HG03045 (cell line): ENCODE results near the gene CYP19A1.

Experiments
- ATAC-seq: cut with Tn5 transposase; IDR thresholded peaks from one replicate; pipeline ENCODE4 v1.9.1; 2021; ENCODE audit warnings: mild to moderate bottlenecking, moderate library complexity; ENCODE audit not compliant: unreplicated experiment

CYP19A1 gene

GRCh38 chr15:51363383-51363782 is 25.0 kb upstream of the CYP19A1 start:
- no peak for ATAC-seq

- no peak for ATAC-seq
These were observed 21.6 kb upstream of the CYP19A1 start for GRCh38 chr15:51359981-51360380.

GRCh38 chr15:51356983-51357382 is 18.6 kb upstream of the CYP19A1 start:
- no peak for ATAC-seq

DNA sequence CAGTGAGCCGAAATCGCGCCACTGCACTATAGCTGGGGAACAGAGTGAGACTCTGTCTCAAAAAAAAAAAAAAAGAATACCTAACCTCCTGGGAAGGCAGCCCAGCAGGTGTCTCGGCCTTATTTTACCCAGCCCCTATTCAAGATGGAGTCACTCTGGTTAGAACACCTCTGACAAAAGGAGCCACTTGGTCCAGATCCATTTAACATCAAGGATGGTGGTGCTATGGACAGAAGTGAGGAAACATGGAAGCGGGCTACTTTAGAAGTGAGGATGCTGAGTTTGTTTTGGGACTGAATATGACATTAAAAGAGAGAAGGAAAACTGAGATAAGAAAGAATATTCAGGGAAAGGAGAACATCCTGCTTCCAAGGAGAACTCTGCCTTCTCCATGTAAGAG is 17.8 kb upstream of the CYP19A1 start:
- no peak for ATAC-seq

DNA sequence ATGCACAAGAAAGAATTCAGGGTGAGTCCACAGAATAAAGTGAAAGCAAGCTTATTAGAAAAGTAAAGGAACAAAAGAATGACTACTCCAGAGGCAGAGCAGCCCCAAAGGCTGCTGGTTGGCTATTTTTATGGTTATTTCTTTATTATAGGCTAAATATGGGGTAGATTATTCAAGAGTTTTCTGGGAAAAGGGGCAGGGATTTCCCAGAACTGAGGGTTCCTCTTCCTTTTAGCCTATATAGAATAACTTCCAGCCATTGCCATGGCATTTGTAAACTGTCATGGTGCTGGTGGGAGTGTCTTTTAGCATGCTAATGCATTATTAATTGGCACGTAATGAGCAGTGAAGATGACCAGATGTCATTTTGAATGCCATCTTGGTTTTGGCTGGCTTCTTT is 16.7 kb upstream of the CYP19A1 start:
- ATAC-seq, result no peak

DNA sequence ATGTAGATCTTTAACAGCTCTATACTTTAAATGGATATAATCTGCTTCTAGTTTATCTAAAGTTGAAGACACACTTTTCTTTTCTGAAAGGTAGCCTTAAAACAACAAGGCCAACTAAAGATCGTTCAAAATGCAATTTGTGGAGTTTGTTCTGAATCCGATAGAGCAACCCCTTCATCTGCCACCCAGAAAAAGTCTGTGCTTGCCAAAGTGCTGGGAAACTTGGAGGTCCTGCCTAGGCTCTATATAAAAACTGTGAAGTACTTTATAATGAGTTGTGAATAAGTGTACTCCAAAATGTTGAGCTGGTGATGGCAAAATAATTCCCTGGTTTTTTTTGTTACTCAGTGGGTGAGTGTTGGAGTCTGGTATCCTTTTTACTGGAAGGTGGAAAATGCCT is 15.6 kb upstream of the CYP19A1 start:
- ATAC-seq, result no peak

DNA sequence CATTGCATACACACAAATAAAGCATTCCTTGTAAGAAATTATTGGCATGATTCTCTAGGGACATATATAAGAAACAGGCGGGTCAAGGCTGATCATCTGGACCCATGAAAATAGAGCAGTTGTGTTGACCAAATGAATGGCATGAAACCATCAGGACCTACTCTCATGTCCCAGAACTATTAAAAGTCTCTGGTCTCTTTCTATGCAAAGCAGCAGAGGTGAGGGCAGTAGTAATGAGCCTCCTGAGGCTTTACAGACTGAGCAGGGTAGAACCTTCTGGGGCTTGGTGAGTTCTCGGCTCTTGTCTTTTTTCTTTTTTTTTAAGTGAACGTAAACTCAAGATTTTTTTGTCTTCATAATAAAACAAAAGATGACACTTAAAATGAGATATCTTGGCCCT is 12.3 kb upstream of the CYP19A1 start:
- no peak for ATAC-seq

GRCh38 chr15:51349156-51349844 is 10.9 kb upstream of the CYP19A1 start:
- no peak for ATAC-seq

GRCh38 chr15:51348688-51349087 is 10.3 kb upstream of the CYP19A1 start:
- ATAC-seq, result peak; percentile 93

DNA sequence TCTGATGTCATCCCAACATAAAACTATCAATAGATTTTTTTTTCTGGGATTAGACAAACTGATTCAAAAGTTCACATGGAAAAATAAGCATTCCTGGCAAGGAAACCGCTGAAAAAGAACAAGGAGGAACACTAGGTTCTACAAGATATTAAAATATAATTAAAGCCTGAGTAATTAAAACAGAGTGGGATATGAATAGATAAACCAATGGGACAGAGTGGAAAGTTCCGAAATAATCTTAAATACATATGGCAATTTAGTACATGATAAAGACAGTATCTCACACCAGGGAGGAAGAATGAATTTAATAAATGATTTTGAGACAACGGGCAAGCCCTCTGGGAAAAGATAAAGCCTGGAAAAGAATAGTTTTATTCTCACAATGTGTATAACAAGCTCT is 7.7 kb upstream of the CYP19A1 start:
- no peak for ATAC-seq

DNA sequence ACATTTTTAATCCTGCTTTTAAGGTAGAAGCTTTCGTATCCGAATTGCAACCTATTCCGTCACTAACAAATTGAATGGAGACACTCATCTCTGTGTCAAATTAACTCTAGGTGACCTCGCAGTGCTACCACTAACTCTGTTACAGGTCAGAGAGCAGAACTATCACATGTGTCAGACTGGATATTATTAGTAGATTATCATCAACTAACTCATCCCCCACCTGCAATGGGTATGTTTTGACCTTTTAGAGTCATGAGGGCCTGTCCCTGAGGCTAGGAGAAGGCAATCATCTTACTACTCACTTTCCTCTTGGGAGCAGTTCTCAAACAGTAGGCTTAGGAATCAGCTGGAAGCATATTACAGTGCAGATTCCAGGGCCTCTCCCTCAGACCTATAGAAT is 5.1 kb upstream of the CYP19A1 start:
- ATAC-seq, result no peak

DNA sequence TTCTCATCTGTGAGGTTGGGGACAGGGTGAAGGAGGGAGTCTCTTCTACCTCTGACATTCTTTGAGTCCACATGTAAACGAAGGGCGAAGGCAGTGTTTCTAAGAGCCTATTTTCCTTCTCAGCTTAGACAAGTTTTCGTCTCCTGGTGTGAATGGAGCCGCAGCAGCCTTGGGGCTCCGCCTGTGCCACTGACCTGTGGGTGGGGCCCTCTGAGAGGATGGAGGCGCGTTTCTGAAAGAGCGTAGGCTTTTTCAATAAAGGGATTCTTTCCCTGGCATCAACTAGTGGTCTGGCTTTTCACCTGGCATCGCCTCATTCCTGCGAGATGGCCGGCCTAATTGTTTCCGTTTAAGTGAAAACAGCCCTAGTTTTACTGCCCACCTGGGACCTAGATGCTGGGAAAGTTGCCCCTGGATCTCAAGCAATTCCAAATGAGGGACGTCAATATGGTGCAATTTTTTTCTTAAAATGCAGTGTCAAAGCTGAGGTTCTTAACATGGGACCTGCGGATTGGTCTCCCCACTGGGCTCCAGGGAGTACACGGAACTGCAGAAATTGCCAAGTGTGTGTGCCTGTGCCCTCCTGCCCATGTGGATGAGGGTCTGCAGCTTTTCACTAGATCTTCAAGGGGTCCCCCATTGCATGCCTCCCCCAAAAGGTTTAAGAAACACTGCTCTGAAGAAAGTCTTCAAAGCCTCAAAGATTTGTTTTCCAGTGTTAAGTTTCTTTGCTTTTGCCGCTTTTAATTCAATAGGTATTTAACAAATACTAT is 4.0 kb upstream of the CYP19A1 start:
- ATAC-seq, result no peak

DNA sequence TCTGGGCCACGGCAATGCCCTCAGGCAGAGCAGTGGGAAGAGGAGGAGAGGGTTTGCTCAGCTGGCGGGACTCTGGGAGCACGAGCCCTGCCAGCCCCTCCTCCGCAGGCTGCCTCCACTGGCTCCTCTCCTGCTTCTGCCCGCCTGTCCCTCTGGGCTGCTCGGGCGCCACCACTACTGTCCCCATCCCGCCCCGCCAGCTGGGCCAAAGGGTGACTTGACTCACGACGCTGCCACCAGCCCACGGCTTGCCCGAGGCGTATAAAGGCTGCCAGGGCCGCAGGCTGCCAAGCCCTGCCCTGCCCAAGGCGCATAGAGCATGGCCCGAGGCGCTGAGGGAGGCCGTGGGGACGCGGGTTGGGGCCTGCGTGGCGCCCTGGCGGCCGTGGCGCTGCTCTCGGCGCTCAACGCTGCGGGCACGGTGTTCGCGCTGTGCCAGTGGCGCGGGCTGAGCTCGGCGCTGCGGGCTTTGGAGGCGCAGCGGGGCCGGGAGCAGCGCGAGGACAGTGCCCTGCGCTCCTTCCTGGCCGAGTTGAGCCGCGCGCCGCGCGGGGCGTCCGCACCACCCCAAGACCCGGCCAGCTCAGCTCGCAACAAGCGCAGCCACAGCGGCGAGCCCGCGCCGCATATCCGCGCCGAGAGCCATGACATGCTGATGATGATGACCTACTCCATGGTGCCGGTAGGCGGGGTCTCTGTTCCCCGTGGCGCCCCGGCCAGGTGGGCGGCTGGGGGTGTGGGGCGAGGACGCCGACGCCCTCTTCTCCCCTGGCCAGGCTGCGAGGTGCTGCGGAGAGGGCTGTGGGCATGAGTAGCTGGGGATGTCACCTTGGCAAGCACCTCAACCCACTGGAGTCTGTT is 3.2 kb upstream of the CYP19A1 start, which contains the start of gene GLDN:
GLDN (plus strand) TSS at position 290 of the 861 bp plus-strand sequence; CDS start at position 320, 30 bp downstream.
- no peak for ATAC-seq

- peak; percentile 65 for ATAC-seq
These were observed 2.6 kb downstream of the CYP19A1 start for GRCh38 chr15:51335538-51336410.

DNA sequence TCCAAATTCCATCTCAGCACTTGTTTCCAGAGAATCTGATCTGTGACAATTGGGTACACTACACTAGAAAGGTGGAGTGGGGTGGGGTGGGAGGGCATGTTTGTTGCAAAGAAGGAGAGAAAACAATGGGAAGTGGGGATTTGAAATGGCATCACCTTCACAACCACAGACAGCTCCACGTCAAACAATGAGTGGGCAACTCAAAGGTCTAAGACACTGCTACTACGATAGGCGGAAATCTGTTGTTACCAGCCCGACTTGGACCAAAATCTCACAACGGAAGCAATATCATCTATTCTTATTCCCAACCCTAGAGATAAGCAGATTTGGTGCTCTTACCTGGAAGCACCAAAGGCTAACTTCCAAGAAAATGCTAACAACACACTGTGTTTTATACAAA is 3.3 kb downstream of the CYP19A1 start:
- ATAC-seq, result no peak

GRCh38 chr15:51334011-51334451 is 4.4 kb downstream of the CYP19A1 start:
- ATAC-seq, result no peak

DNA sequence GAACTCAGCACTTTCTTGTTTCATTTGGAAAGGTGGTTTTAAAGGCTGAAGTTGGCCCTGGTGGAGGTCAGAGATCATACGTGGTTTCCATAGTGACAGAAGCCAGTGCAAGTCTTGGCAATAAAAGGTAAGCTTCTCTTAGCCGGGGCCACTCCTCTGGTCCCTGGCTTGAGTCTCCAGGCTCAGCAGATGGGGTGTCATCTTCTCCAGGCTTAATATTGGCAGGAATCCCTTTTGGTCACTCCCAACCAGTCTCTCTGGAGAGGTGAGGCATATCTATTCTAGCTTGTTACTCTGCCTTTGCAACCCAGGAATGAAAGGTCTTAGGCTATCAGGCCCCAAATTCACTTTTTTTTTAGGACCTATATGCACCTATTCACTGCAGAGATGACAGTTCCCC is 4.8 kb downstream of the CYP19A1 start:
- no peak for ATAC-seq

DNA sequence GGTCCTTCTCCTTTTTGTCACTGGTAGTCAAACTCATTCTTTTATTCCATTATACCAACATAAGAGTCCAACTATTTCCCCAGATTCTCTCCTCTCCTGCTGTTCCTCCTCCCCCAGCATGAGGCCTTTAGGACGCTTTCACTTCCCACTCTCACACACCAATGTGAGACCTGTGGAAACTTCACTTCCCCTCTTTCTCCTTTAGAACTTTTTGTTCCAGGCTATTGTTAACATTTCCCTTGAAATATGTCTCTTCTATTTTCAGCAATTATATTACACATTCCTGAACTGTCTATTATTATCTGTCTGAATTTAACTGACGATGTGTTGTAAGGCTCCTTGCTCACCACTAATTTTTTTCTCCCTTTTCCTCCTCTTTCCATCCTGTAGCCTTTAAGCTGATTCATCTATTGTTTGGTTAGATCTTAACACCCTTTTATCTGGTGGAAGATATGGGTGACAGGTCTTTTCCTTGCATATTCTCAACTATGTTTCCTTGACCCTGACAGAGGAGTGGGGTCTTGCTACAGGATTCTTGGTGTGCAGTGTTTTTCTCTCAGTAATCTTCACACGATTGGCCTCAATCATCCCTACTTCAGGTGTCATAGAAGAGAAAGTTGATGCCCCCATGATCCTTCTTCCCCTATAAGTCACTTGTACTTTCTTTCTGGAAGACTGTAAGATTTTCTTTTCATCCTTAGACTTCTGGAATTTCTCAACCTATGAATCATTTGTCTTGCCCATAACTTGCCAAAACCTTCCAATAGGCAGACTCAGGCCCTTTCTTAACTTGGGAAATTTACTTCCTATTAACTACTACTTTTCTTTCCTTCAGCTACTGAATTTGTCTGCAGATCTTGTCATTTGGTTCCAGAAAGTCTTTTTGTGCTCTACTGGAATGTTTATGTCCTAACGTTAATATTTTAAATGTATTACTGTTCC is 5.9 kb downstream of the CYP19A1 start:
- no peak for ATAC-seq

DNA sequence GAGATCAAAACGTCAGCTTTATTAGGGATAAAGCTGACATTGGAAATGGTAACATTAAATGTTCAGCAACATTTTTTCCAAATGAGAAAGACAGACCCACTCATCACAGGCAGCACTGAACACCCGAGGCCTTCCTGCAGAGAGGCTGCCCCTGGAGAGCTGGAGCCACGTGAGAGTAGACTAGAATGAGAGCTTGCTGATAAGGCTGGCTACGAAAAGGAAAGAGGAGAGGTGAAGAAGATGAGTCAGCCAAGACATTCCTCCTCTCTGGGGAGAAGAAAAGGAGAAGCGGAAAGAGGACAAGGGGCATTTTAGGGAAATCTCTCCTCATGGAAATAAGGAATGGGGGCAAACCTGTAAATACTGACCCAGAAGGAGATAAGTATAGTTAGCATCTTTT is 7.3 kb downstream of the CYP19A1 start:
- no peak for ATAC-seq
